Glomerular endothelial cell (primary cell): Measurements from ENCODE around the gene ANKH. TPM values are rescaled to one million over a fixed set of nuclear protein-coding genes. Genes with fewer than 3 reads are reported as not detected.

Experiments
- total RNA-seq: library from RNA; depleted of rRNA; stranded (reverse); fragments of >200 nt; gene quantifications from 2 replicates; pipeline ENCODE4 v1.2.3, GENCODE V29; 2015

Gene ANKH
- total RNA-seq, 1 donor from 2014 or later: 20.1 TPM

Other genes with a start within 250 kb of the ANKH start
- 12.8 and 53.7 TPM in 2 replicates for gene OTULIN, start 207.1 kb downstream of the ANKH start, total RNA-seq